Neuronal stem cell (in vitro differentiated cells): ENCODE results near the gene KCNK3.
"Not testable (repeated sequence)": the region's sequence is repeated elsewhere in the genome, so short reads cannot be mapped to it uniquely, and the experiment has no call there.

Source experiments
- DNase-seq: peaks from one replicate; pipeline ENCODE4 v3.0.0-alpha.2; 2013; ENCODE audit warnings: low spot score
- H2AFZ ChIP-seq: one replicate; pipeline ENCODE4 v1.6.1; 2013; ENCODE audit warnings: mild to moderate bottlenecking, low read length, inconsistent platforms
- H2AK5ac ChIP-seq: 2 replicates; pipeline ENCODE4 v1.6.1; 2013; ENCODE audit warnings: low read depth, mild to moderate bottlenecking, inconsistent platforms, low read length, moderate library complexity, mixed read lengths
- H2BK120ac ChIP-seq: 2 replicates; pipeline ENCODE4 v1.6.1; 2013; ENCODE audit warnings: low read depth, mild to moderate bottlenecking, inconsistent platforms, low read length, moderate library complexity, mixed read lengths
- H2BK12ac ChIP-seq: one replicate; pipeline ENCODE4 v1.6.1; 2013; ENCODE audit warnings: low read length, inconsistent platforms
- H2BK15ac ChIP-seq: 2 replicates; pipeline ENCODE4 v1.6.1; 2013; ENCODE audit warnings: mild to moderate bottlenecking, low read length, inconsistent platforms, mixed read lengths
- H2BK5ac ChIP-seq: one replicate; pipeline ENCODE4 v1.6.1; 2013; ENCODE audit warnings: inconsistent platforms, mild to moderate bottlenecking, low read length, moderate library complexity
- H3K14ac ChIP-seq: one replicate; pipeline ENCODE4 v1.6.1; 2013; ENCODE audit warnings: low read length, inconsistent platforms
- H3K18ac ChIP-seq: 2 replicates; pipeline ENCODE4 v1.6.1; 2013; ENCODE audit warnings: low read length, inconsistent platforms
- H3K23ac ChIP-seq: 2 replicates; pipeline ENCODE4 v1.6.1; 2013; ENCODE audit warnings: low read depth, mild to moderate bottlenecking, mixed read lengths, low read length, inconsistent platforms; ENCODE audit not compliant: poor library complexity
- H3K27ac ChIP-seq: replicated peaks from 3 replicates; pipeline ENCODE4 v1.5.1; 2013; ENCODE audit warnings: low read length, inconsistent platforms
- H3K27me3 ChIP-seq, 3 experiments: 2 replicates each; pipeline ENCODE4 v1.6.1; 2013; ENCODE audit warnings: low read length in 3 of 3, mild to moderate bottlenecking in 2 of 3, inconsistent platforms in 1 of 3, low read depth in 1 of 3, mixed read lengths in 1 of 3, moderate library complexity in 1 of 3; ENCODE audit not compliant: control insufficient read depth in 3 of 3, insufficient read depth in 3 of 3
- H3K36me3 ChIP-seq, 2 donors: replicated peaks in 1 of 2; 2 replicates each; pipeline ENCODE4 v1.6.1; 2013; ENCODE audit warnings: low read length in 2 of 2; ENCODE audit not compliant: control insufficient read depth in 2 of 2, insufficient read depth in 2 of 2
- H3K4ac ChIP-seq: 2 replicates; pipeline ENCODE4 v1.6.1; 2013; ENCODE audit warnings: inconsistent platforms, mild to moderate bottlenecking, low read length, moderate library complexity
- H3K4me1 ChIP-seq, 2 donors: 1 replicate in 1 of 2; 2 replicates in 1 of 2; pipeline ENCODE4 v1.6.1; 2013; ENCODE audit warnings: low read length in 2 of 2, low read depth in 1 of 2; ENCODE audit not compliant: control insufficient read depth in 2 of 2, insufficient read depth in 1 of 2
- H3K4me2 ChIP-seq: one replicate; pipeline ENCODE4 v1.6.1; 2013; ENCODE audit warnings: mild to moderate bottlenecking, low read length, inconsistent platforms; ENCODE audit not compliant: insufficient read depth, poor library complexity, severe bottlenecking
- H3K4me3 ChIP-seq, 2 donors: 2 replicates each; pipeline ENCODE4 v1.5.1; 2013; ENCODE audit warnings: low read length in 2 of 2, mild to moderate bottlenecking in 2 of 2, inconsistent platforms in 1 of 2, moderate library complexity in 1 of 2
- H3K79me1 ChIP-seq: one replicate; pipeline ENCODE4 v1.6.1; 2013; ENCODE audit warnings: low read depth, mild to moderate bottlenecking, inconsistent platforms, low read length, moderate library complexity
- H3K9ac ChIP-seq: one replicate; pipeline ENCODE4 v1.6.1; 2013; ENCODE audit warnings: mild to moderate bottlenecking, low read depth, low read length, inconsistent platforms; ENCODE audit not compliant: poor library complexity
- H3K9me3 ChIP-seq, 2 donors: replicated peaks in 1 of 2; 2 replicates each; pipeline versions ENCODE3 to v1.6.1; 2013; ENCODE audit warnings: low read length in 2 of 2, mild to moderate bottlenecking in 2 of 2, inconsistent platforms in 1 of 2, low read depth in 1 of 2, mixed read lengths in 1 of 2, moderate library complexity in 1 of 2; ENCODE audit not compliant: control insufficient read depth in 2 of 2, insufficient read depth in 1 of 2
- H4K8ac ChIP-seq: one replicate; pipeline ENCODE4 v1.6.1; 2013; ENCODE audit warnings: low read depth, mild to moderate bottlenecking, inconsistent platforms, low read length, moderate library complexity
- H4K91ac ChIP-seq: one replicate; pipeline ENCODE4 v1.6.1; 2013; ENCODE audit warnings: low read length, low read depth, mild to moderate bottlenecking, inconsistent platforms; ENCODE audit not compliant: poor library complexity
- WGBS, 2 donors: extraction: QIAGEN DNeasy Blood & Tissue Kit; methylation state at CpG; one replicate each; pipeline ENCODE4 v1.1.7; 2013; ENCODE audit warnings: missing lambda C conversion rate in 2 of 2, mixed read lengths in 1 of 2; ENCODE audit not compliant: insufficient read length in 2 of 2, insufficient replicate concordance in 1 of 2; ENCODE audit errors: extremely low coverage in 2 of 2; 5-methylcytosine and 5-hydroxymethylcytosine counted together

Gene KCNK3

GRCh38 chr2:26653207-26654060, 39.1 kb upstream of the KCNK3 start:
- no peak overlapping the region for H2BK15ac ChIP-seq
- H2AFZ ChIP-seq: peak overlapping the region; percentile 66
- H3K79me1 ChIP-seq: no peaks in the 10 kb centered on the region
- peaks cover 0 to 9% of the 10 kb centered on the region in 2 donors for H3K4me1 ChIP-seq
- H3K4ac ChIP-seq: no peak overlapping the region
- H2AK5ac ChIP-seq: peak overlapping the region; percentile 47
- no peak for DNase-seq
- peak overlapping the region; percentile 24 for H2BK120ac ChIP-seq
- H3K23ac ChIP-seq: peak overlapping the region; percentile 10
- no peak overlapping the region for H2BK12ac ChIP-seq
- no peaks in the 10 kb centered on the region for H3K36me3 ChIP-seq
- no CpG with 5 or more reads among the region's 13 CpGs for WGBS, 2 donors
- peak overlapping the region; percentile 84 for H2BK5ac ChIP-seq
- peak overlapping the region; percentile 42 for H3K14ac ChIP-seq
- H3K9ac ChIP-seq: peak overlapping the region; percentile 18
- H3K27ac ChIP-seq: no peak overlapping the region
- H3K18ac ChIP-seq: peak overlapping the region; percentile 41
- H3K27me3 ChIP-seq: no peaks in the 10 kb centered on the region
- no peak overlapping the region for H3K4me3 ChIP-seq
- no peak overlapping the region for H4K91ac ChIP-seq
- peaks cover 0 to 3% of the 10 kb centered on the region in 2 donors for H3K9me3 ChIP-seq
- no peak overlapping the region for H4K8ac ChIP-seq
- no peak overlapping the region for H3K4me2 ChIP-seq

GRCh38 chr2:26654061-26654340, 38.5 kb upstream of the KCNK3 start:
- H3K9ac ChIP-seq: no peak overlapping the region
- H3K4me1 ChIP-seq: peaks cover 0 to 9% of the 10 kb centered on the region in 2 donors
- no CpG with 5 or more reads among the region's 3 CpGs for WGBS, 2 donors
- no peaks in the 10 kb centered on the region for H3K79me1 ChIP-seq
- H3K36me3 ChIP-seq: no peaks in the 10 kb centered on the region
- no peak overlapping the region for H2BK12ac ChIP-seq
- H4K8ac ChIP-seq: no peak overlapping the region
- H3K27me3 ChIP-seq: no peaks in the 10 kb centered on the region
- no peak for DNase-seq
- H3K18ac ChIP-seq: peak overlapping the region; percentile 41
- no peak overlapping the region for H2BK15ac ChIP-seq
- peak overlapping the region; percentile 24 for H2BK120ac ChIP-seq
- no peak overlapping the region for H3K4me2 ChIP-seq
- peak overlapping the region; percentile 84 for H2BK5ac ChIP-seq
- no peak overlapping the region for H3K27ac ChIP-seq
- no peak overlapping the region for H2AFZ ChIP-seq
- H2AK5ac ChIP-seq: peak overlapping the region; percentile 47
- H3K9me3 ChIP-seq: peaks cover 0 to 3% of the 10 kb centered on the region in 2 donors
- peak overlapping the region; percentile 42 for H3K14ac ChIP-seq
- H4K91ac ChIP-seq: no peak overlapping the region
- H3K4ac ChIP-seq: no peak overlapping the region
- no peak overlapping the region for H3K4me3 ChIP-seq
- H3K23ac ChIP-seq: peak overlapping the region; percentile 10

- H3K79me1 ChIP-seq, H3K4ac ChIP-seq, H4K91ac ChIP-seq, H3K4me1 ChIP-seq, H2BK120ac ChIP-seq, H2AFZ ChIP-seq, H3K9me3 ChIP-seq, H3K36me3 ChIP-seq, H3K14ac ChIP-seq, H3K4me2 ChIP-seq, H2AK5ac ChIP-seq, H3K27me3 ChIP-seq, H2BK12ac ChIP-seq, H3K4me3 ChIP-seq, H4K8ac ChIP-seq, H3K23ac ChIP-seq, H2BK5ac ChIP-seq, H3K18ac ChIP-seq, H3K27ac ChIP-seq, DNase-seq, H3K9ac ChIP-seq, H2BK15ac ChIP-seq: not testable (repeated sequence)
- no CpG with 5 or more reads among the region's 1 CpG for WGBS, 2 donors
Measured at GRCh38 chr2:26655120-26655519, 37.4 kb upstream of the KCNK3 start.

GRCh38 chr2:26655611-26656195, 36.8 kb upstream of the KCNK3 start:
- no peak overlapping the region for H2BK15ac ChIP-seq
- no peak overlapping the region for H3K4me3 ChIP-seq
- H3K9me3 ChIP-seq: peaks cover under 1 to 4% of the 10 kb centered on the region in 2 donors
- H3K4me2 ChIP-seq: no peak overlapping the region
- H3K79me1 ChIP-seq: no peaks in the 10 kb centered on the region
- H3K4me1 ChIP-seq: peaks cover 0 to 9% of the 10 kb centered on the region in 2 donors
- DNase-seq: no peak
- H2AFZ ChIP-seq: no peak overlapping the region
- no peak overlapping the region for H3K23ac ChIP-seq
- H3K14ac ChIP-seq: no peak overlapping the region
- H2AK5ac ChIP-seq: no peak overlapping the region
- H2BK12ac ChIP-seq: no peak overlapping the region
- H3K27ac ChIP-seq: no peak overlapping the region
- no peak overlapping the region for H3K9ac ChIP-seq
- H4K91ac ChIP-seq: no peak overlapping the region
- WGBS, 2 donors: no CpG with 5 or more reads among the region's 9 CpGs
- no peak overlapping the region for H2BK5ac ChIP-seq
- no peak overlapping the region for H3K4ac ChIP-seq
- no peaks in the 10 kb centered on the region for H3K36me3 ChIP-seq
- no peaks in the 10 kb centered on the region for H3K27me3 ChIP-seq
- no peak overlapping the region for H4K8ac ChIP-seq
- no peak overlapping the region for H2BK120ac ChIP-seq
- H3K18ac ChIP-seq: no peak overlapping the region
